ENCODE measurements around the gene ZAR1. TPM values are rescaled to one million over a fixed set of nuclear protein-coding genes. Genes with fewer than 3 reads are reported as not detected.

Gene ZAR1
- total RNA-seq, 2 donors from 2014 or later, result not detected

DNA sequence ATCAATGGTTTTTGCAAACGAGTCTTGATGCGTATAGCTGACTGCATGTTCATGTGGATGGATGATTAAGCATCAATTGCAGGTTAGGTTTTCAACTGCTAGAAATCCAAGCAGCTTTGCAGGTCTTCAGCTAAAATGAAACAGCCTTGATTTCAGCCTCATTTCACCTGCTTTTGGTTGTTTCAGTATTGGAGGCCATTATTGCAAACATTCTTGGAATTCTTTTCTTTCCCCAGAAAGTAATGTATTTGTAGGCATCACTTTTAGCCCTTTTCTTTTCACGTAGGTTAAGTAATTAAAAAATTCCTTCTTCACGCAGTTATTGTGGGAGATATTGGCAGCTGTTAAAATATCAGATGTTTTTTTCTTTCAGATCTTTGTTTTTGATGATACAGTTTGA is 8.8 kb downstream of the ZAR1 start:
- Mint-ChIP-seq H3K4me1 (ENCODE audit: low read depth) (peaks cover 13% of the 10 kb centered on the region), H3K36me3 (ENCODE audit: insufficient read depth in 2 of 2) (peaks cover 6 to 17% of the 10 kb centered on the region in 2 donors), H3K4me3 (no peak overlapping the region), H3K9me3 (no peaks in the 10 kb centered on the region), H3K27me3 (ENCODE audit: low read depth) (no peaks in the 10 kb centered on the region), H3K27ac (no peak overlapping the region)
- DNase-seq (no peak), ATAC-seq (replicated peaks in 1 of 2) (no peak)

DNA sequence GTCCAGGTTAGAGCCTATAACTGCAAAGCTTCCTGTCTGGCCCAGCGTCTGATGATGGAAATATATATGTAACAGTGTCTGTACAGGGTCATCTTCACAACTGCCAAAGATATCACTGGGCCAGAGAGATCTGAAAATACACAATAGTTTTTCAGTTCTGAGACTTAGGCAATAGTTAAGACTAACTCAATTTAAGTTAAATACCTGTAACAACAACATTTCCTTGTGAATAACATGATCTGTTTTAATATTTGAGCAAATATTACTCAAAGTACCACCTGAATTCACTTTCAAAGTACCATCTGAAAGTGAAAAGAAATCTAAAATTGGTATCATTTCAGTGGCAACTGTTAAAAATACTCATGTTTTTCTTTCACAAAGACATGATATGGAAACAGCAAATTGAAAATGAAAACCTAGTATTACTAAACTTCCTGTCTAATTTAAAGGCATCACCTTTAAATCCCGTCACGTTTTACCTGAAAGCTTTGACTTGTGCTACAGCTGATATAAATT is 9.6 kb downstream of the ZAR1 start:
- H3K27me3 Mint-ChIP-seq (ENCODE audit: low read depth), result no peaks in the 10 kb centered on the region
- ATAC-seq (replicated peaks in 1 of 2) (peak; percentile 51 to 71), DNase-seq (no peak)
- peaks cover 18% of the 10 kb centered on the region for H3K4me1 Mint-ChIP-seq (ENCODE audit: low read depth)
- peaks cover 6 to 17% of the 10 kb centered on the region in 2 donors for H3K36me3 Mint-ChIP-seq (ENCODE audit: insufficient read depth in 2 of 2)
- H3K4me3 Mint-ChIP-seq, result peak overlapping the region in 1 of 2 donors; percentile 13
- peak overlapping the region; percentile 1 for H3K27ac Mint-ChIP-seq
- no peaks in the 10 kb centered on the region for H3K9me3 Mint-ChIP-seq

DNA sequence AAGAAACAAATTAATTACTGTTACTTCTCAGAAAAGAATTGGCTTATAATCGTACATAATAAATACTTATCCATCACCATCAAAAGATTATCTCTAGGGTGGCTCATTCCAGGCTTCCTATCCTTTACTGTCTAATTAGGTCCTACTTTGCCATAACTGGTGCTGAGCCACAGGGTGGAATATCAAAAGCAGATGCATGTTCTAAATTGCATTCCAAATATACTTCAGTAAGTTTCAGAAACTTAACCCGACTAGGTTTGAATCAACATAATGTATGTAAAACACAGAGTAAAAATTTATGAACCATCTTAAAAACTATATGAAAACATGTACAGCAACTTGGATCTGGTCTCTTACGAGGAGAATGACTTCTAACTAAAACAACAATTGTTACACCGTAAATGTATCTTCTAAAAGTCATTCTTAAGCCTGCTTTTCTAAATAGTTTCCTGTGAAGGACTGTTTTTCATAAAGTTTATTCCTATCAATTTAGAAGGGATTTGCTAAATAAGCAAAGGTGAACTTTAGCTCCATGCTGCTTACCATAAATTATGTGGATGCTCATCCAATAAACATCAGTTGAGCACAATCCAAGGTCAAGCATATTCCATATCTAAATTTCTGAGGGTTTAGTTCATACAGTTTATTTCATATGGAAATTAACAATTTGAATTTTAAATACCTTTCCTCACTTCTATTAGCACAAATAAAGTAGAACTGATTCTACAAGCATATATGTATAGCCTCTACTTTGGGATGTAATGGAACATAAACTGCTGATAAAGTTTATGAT is 13.4 kb downstream of the ZAR1 start:
- Mint-ChIP-seq H3K27me3 (ENCODE audit: low read depth) (no peaks in the 10 kb centered on the region), H3K9me3 (no peaks in the 10 kb centered on the region), H3K36me3 (ENCODE audit: insufficient read depth in 2 of 2) (peaks cover 6 to 13% of the 10 kb centered on the region in 2 donors), H3K27ac (no peak overlapping the region), H3K4me1 (ENCODE audit: low read depth) (peaks cover 18% of the 10 kb centered on the region), H3K4me3 (no peak overlapping the region)
- ATAC-seq (replicated peaks in 1 of 2) (no peak), DNase-seq (no peak)

DNA sequence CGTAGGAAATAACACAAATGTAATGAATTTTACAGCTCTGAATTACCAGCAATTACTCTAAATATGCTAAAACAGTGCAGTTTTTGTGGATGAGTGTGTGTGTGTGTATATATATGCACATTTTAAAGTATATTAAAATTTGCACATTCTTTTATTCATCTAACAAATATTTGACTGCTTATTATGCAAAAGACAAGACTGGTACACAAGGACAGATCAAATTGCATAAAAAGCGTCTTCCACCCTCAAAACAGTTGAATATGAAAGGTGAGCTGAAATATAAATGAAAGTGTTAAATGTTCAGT is 13.9 kb downstream of the ZAR1 start:
- Mint-ChIP-seq H3K9me3 (no peaks in the 10 kb centered on the region), H3K27ac (no peak overlapping the region), H3K4me1 (ENCODE audit: low read depth) (peaks cover 16% of the 10 kb centered on the region), H3K27me3 (ENCODE audit: low read depth) (no peaks in the 10 kb centered on the region), H3K4me3 (no peak overlapping the region), H3K36me3 (ENCODE audit: insufficient read depth in 2 of 2) (peaks cover 4 to 10% of the 10 kb centered on the region in 2 donors)
- no peak for ATAC-seq (replicated peaks in 1 of 2)
- DNase-seq, result no peak

DNA sequence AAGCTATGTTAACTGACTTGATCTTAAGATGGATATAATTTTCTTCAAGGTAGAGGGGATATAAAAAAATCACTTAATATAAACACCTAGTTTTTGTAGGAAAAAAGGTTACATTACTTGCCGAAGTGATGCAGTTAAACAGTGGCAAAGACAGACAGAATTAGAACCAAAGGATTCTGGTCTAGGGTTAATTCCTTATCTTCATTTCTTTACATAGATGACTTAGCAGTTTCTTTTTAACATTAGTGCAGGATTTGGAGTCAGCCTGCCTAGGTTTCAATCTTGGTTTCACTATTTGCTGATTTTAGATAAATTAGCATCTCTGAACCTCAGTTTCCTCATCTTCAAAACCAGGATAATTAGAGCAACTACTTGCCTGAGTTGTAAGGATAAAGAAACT is 14.3 kb downstream of the ZAR1 start:
- no peak overlapping the region for H3K4me3 Mint-ChIP-seq
- H3K27ac Mint-ChIP-seq, result no peak overlapping the region
- no peak for ATAC-seq (replicated peaks in 1 of 2)
- H3K27me3 Mint-ChIP-seq (ENCODE audit: low read depth), result no peaks in the 10 kb centered on the region
- H3K4me1 Mint-ChIP-seq (ENCODE audit: low read depth), result peaks cover 13% of the 10 kb centered on the region
- no peaks in the 10 kb centered on the region for H3K9me3 Mint-ChIP-seq
- H3K36me3 Mint-ChIP-seq (ENCODE audit: insufficient read depth in 2 of 2), result peaks cover 4 to 7% of the 10 kb centered on the region in 2 donors
- no peak for DNase-seq

DNA sequence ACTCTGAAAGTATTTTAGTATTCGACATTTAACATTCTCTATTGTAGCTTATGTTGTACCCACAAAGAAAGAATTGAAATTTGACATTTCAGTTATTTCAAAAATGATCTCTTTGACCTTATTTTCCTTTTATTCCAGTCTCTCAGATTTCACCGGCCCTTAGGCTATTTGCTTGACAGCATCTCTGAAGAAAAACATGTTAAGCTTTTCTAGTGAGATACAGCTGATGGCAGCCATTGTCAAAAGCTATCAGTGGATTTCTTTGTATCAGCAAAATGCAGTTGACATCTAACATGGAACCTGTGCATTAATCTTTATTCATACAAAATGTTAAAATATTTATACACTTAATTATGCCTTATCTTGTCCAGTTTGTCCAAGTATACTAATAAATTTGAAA is 16.7 kb downstream of the ZAR1 start:
- H3K27me3 Mint-ChIP-seq (ENCODE audit: low read depth), result no peaks in the 10 kb centered on the region

DNA sequence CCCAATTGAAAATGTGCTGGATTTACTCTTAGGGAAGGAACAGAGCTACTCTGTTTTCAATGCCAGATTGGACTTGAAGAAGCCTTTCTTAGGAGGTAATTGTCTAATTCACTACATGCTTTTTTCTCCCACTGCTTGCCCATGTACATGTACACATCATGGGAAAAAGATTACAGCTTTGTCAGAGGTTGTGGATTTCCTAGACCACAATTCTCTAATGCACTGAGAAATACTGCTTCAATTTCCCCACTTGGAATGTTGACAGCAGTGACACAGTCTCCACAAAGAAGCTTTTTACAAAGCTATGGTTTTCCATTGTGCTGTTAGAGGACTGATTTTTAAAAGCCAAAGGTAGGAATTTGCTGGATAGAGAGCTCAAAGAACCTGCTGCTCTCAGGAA is 19.5 kb downstream of the ZAR1 start:
- DNase-seq, result no peak
- Mint-ChIP-seq H3K4me3 (no peak overlapping the region), H3K27ac (no peak overlapping the region), H3K4me1 (ENCODE audit: low read depth) (no peaks in the 10 kb centered on the region), H3K27me3 (ENCODE audit: low read depth) (no peaks in the 10 kb centered on the region), H3K9me3 (no peaks in the 10 kb centered on the region), H3K36me3 (ENCODE audit: insufficient read depth in 2 of 2) (peaks cover 2 to 8% of the 10 kb centered on the region in 2 donors)
- no peak for ATAC-seq (replicated peaks in 1 of 2)

More for the DNA sequence above, 16.7 kb downstream of the ZAR1 start:
- Mint-ChIP-seq H3K27ac (no peak overlapping the region), H3K4me1 (ENCODE audit: low read depth) (peaks cover 5% of the 10 kb centered on the region), H3K9me3 (no peaks in the 10 kb centered on the region), H3K36me3 (ENCODE audit: insufficient read depth in 2 of 2) (peaks cover 3 to 5% of the 10 kb centered on the region in 2 donors), H3K4me3 (no peak overlapping the region)
- no peak for DNase-seq
- no peak for ATAC-seq (replicated peaks in 1 of 2)

DNA sequence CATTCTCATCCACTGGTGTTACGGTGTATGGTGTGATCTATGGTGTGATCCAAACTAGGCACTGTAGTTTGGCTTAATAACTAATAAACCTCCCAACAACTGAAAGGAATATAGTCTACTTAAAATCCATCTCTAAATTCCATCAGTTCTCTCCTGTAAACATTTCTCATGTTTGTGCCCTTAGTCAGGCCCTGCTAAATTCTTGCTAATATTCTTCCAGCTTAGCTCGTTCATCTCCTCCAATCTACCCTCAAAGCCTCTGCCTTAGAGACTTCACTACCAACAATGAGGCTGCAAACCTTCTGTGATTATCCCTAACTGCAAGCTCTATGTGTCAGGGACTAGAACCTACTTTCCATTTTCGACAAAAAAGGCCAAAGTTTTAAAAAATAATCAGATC is 28.1 kb downstream of the ZAR1 start:
- H3K4me1 Mint-ChIP-seq (ENCODE audit: low read depth), result no peaks in the 10 kb centered on the region

DNA sequence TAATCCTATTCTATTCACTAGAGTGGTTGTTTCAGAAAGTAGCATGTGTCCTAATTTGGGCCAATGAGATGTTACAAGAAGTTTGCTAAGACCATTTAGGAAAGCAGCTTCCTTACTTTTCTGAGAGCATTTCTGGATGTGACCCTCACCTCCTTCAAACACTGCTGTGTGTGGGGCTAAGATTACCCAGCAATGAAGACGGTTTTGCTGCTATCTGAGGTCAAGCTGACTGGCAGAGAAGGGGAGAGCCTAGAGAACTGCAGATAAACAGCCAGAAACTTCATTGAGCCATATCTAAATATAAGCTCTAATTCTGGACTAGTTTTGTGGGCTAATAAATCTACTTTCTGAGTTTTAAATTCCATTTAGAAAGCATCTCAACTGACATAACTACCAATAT is 36.4 kb downstream of the ZAR1 start:
- ATAC-seq (replicated peaks in 1 of 2) (no peak), DNase-seq (no peak)
- no peak overlapping the region for H3K4me3 Mint-ChIP-seq
- H3K36me3 Mint-ChIP-seq (ENCODE audit: insufficient read depth in 2 of 2), result peaks cover 20 to 23% of the 10 kb centered on the region in 2 donors
- H3K27me3 Mint-ChIP-seq (ENCODE audit: low read depth), result no peaks in the 10 kb centered on the region
- no peak overlapping the region for H3K27ac Mint-ChIP-seq
- H3K4me1 Mint-ChIP-seq (ENCODE audit: low read depth), result no peaks in the 10 kb centered on the region
- no peaks in the 10 kb centered on the region for H3K9me3 Mint-ChIP-seq

More for the DNA sequence above, 28.1 kb downstream of the ZAR1 start:
- Mint-ChIP-seq H3K27me3 (ENCODE audit: low read depth) (no peaks in the 10 kb centered on the region), H3K27ac (no peak overlapping the region), H3K36me3 (ENCODE audit: insufficient read depth in 2 of 2) (peaks cover 7 to 21% of the 10 kb centered on the region in 2 donors), H3K4me3 (no peak overlapping the region), H3K9me3 (no peaks in the 10 kb centered on the region)
- ATAC-seq (replicated peaks in 1 of 2) (no peak), DNase-seq (no peak)

DNA sequence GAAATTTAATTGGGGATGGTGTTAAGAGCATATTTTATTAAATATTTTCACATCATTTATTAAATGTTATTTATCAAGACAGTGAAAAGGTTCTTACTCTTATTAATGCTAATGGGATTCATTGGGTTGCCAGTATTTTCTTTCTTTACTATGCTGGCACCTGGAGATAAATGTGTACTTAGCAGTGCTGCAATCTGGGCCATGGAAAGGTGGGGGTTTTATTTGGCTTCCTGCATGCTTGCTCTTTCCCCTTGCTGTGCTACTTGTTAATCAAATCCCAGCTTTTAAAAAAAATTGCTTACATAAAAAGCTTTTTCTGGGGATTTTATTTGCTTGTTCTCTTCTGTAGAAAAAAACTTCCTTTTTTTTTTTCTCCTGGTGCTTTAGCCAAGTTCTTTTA is 48.3 kb downstream of the ZAR1 start:
- H3K4me1 Mint-ChIP-seq (ENCODE audit: low read depth), result no peaks in the 10 kb centered on the region
- H3K9me3 Mint-ChIP-seq, result no peaks in the 10 kb centered on the region
- no peak overlapping the region for H3K4me3 Mint-ChIP-seq
- DNase-seq, result no peak
- H3K27ac Mint-ChIP-seq, result no peak overlapping the region
- no peaks in the 10 kb centered on the region for H3K27me3 Mint-ChIP-seq (ENCODE audit: low read depth)
- ATAC-seq (replicated peaks in 1 of 2), result no peak
- H3K36me3 Mint-ChIP-seq (ENCODE audit: insufficient read depth in 2 of 2), result peaks cover 2 to 12% of the 10 kb centered on the region in 2 donors

DNA sequence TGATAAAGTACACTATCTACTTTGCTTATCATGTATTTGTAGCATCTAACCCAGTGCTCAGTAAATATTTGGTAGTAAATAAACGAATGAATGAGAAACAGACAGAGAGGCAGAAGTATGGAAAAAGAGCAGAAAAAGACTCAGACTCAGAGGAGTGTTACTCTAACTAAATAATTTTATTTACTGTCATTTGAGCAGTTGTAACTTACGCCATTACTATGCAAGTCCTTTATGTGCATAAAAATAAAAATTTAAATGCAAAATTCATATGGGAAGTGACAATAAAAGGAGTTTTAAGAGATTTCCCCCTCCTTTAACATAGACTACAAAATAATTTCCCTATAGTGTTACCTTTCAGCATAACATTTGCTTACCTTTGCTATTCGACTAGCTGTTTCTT is 49.5 kb downstream of the ZAR1 start:
- no peaks in the 10 kb centered on the region for H3K4me1 Mint-ChIP-seq (ENCODE audit: low read depth)
- H3K36me3 Mint-ChIP-seq (ENCODE audit: insufficient read depth in 2 of 2), result peaks cover 2 to 8% of the 10 kb centered on the region in 2 donors

DNA sequence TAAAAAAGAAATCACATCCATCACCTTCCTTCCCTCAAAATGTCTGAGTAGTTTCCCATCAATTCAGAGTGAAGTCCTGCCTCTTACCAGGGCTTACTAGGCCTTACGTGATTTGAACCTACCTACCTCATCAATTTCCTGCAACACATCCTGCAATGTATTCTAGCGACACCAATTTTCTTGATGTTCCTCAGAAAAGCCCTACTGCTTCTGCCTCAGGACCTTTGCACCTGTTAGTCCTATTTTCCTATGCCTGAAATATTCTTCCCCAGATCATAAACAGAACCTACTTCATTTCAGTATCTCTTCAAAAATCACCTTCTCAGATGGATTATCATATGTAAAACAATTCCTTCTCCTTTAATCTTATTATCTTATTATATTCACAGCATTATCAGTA is 52.8 kb downstream of the ZAR1 start:
- no peak for DNase-seq
- Mint-ChIP-seq H3K4me3 (no peak overlapping the region), H3K4me1 (ENCODE audit: low read depth) (no peaks in the 10 kb centered on the region), H3K36me3 (ENCODE audit: insufficient read depth in 2 of 2) (peaks cover 2 to 14% of the 10 kb centered on the region in 2 donors), H3K27ac (no peak overlapping the region), H3K27me3 (ENCODE audit: low read depth) (no peaks in the 10 kb centered on the region), H3K9me3 (no peaks in the 10 kb centered on the region)
- ATAC-seq (replicated peaks in 1 of 2), result no peak

More for the DNA sequence above, 49.5 kb downstream of the ZAR1 start:
- Mint-ChIP-seq H3K27me3 (ENCODE audit: low read depth) (no peaks in the 10 kb centered on the region), H3K4me3 (no peak overlapping the region), H3K27ac (no peak overlapping the region), H3K9me3 (no peaks in the 10 kb centered on the region)
- ATAC-seq (replicated peaks in 1 of 2), result no peak
- no peak for DNase-seq

DNA sequence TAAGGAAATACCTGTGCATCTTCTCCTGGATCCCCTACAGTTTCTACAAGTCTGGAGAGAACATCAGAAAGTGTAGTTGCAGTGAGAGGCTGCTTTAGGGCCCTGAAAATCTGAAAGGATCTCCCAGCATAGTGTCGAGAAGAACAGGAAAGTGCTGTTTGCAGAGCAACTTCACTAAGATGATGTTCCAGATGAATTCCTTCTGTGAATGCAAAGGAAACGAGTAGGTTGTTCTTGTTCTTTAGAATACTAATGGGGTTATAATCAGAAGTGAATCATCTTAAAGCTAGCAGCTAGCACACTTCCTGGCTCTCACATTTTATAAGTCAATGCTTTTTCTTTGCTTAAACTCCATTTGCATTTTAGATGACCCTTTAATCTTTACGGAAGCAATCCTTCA is 53.7 kb downstream of the ZAR1 start:
- Mint-ChIP-seq H3K27ac (no peak overlapping the region), H3K36me3 (ENCODE audit: insufficient read depth in 2 of 2) (peaks cover 2 to 15% of the 10 kb centered on the region in 2 donors), H3K4me1 (ENCODE audit: low read depth) (peaks cover 4% of the 10 kb centered on the region), H3K9me3 (no peaks in the 10 kb centered on the region), H3K4me3 (no peak overlapping the region), H3K27me3 (ENCODE audit: low read depth) (no peaks in the 10 kb centered on the region)
- DNase-seq, result no peak
- ATAC-seq (replicated peaks in 1 of 2), result no peak

Data from activated T-cell treated with anti-CD3 and anti-CD28 coated beads, Interleukin-2, amount 50 U/mL, for 72 hours (primary cell).